ENCODE results near the gene PRR7.
"Not testable (repeated sequence)": the region's sequence is repeated elsewhere in the genome, so short reads cannot be mapped to it uniquely, and the experiment has no call there.

Gene PRR7, protein sequence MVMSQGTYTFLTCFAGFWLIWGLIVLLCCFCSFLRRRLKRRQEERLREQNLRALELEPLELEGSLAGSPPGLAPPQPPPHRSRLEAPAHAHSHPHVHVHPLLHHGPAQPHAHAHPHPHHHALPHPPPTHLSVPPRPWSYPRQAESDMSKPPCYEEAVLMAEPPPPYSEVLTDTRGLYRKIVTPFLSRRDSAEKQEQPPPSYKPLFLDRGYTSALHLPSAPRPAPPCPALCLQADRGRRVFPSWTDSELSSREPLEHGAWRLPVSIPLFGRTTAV

DNA sequence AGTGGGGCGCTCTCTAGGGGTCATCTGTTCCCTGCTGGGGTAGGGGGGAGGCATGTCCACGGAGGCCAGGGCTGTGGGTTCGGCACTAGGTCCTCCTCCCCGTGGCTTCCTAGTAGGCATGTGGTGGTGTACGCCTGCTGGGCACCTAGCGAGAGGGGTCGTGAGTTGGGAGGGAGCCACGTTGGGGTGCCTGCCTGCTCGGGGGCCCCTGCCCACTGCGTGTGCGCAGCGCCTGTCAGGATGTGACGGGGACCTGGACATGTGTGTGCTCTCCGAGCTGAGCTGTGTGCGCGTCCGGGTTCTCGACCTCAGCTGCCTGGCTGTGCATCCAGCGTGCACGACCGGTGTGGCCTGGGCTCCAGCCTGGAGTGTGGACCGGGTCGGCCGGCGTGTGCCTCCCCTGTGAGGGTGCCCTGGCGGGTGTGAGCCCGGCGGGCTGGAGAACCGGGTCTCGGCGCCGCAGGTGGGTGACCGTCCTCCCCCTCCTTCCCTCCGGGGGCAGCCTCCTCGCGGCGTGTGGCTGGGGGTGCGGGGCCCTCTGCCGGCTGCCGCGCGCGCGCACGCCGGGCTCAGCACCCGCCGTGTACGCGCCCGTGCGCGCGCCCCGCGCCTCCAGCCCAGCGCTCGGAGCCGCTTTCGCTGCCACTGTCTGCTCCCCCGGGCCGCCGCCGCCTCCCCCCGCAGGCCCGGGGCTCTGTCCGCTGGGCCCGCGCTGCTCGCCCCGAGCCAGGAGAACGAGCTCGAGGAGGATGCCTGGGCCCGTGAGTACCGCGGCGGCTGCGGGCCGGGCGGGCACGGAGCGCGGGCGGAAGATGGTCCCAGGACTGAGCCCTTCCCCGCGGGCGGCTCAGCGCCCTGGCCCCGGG, at the start of gene PRR7:
Gene PRR7, plus strand, starts transcription at position 615 of the 866 bp plus-strand sequence. CDS start 8,254 bp downstream, outside the sequence.
- DNase-seq, result no peak

DNA sequence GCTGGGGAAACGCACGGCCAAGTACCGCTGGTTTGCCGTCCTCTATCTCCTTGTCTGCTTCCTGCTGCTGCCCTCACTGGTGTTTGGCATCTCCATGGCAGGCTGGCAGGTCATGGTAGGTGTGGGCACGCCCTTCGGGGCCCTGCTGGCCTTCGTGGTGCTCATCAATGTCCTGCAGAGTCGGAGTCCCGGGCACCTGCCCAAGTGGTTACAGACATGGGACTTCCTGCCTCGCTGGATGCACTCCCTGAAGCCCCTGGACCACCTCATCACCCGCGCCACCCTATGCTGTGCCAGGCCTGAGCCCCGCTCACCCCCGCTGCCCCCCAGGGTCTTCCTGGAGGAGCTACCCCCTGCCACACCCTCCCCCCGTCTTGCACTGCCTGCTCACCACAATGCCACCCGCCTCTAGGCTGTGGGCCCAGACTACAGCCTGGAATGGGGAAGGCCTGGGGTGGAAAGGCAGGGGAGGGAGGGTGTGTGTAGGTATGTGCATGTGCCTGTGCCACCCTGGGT, 48.7 kb upstream of the PRR7 start:
- no peak for DNase-seq

DNA sequence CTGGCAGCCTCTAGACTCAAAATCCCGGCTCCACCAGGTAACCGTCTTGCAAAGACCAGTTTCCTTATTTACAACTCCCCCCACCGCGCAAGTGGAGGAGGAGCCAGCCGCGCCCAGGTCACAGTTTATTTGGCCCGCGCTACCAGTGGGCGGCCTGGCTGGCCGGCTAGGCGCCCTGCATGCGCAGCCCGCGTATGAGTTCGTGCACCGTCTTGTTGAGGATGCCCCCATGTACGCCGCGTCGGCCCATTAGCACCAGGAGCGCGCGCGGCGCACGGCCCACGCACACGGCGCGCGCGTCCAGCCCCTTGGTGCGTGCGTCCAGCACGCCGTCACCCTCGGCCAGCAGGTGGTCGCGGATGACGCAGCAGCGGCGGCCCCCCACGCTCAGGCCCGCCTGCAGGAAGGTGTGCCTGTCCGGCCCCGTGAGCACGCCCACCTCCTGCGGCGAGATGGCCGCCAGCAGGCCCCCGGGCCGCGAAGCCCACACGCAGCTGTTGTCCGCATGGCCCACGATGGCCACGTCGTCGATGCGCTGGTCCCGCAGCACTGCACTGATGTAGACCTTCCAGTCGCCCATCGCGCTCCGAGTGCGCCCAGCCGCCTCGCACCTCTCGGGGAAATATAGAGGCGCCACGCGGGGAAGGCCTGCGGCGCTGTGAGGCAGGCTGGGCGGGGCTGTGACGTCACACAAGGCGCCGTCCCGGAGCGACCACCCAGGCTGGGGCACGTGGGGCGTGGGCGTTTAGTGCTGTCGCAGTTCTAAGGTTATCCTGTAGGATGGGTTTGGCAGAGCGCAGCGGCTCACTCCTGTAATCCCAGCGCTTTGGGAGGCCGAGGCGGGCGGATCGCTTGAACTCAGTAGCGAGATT, 46.4 kb upstream of the PRR7 start, which contains the start of gene PFN3:
Gene PFN3, minus strand, starts transcription at position 665 of the 872 bp plus-strand sequence. Its CDS starts 85 bp downstream, at position 580.
- DNase-seq, result no peak

DNA sequence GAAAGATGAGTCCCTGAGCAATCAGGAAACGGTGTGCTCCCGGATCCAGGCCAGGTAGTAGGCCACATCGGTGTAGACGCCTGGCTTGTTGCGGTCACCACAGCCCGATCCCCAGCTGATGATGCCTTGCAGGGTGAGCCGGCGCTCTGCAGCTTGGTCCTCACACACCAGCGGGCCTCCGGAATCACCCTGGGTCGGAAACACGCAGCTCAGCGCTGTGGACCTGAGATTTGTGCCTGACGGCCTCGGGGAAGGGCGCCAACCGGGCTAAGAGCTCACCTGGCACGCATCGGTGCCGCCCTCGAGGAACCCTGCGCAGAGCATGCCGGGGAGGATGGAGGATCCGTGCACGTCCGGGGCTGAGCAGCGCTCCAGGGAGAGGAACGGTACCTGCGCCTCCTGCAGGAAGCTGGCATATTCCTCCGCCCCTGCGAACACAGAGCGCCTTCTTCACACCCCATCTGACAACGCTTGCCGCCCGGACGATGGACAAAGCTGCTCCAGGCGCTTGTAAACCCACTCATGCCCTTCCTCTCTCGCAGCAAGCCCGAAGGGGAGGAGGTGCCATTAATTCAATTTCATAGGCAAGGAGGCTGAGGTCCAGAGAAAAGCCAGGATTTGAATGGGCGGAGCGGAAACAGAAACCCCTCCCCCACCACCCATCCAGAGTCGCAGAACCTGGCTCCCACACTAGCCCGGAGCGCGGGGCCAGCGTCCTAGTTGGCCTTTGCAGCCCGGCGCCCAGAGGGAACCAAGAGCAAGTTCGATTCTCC, 44.2 kb upstream of the PRR7 start:
- DNase-seq, result peak; percentile 53

DNA sequence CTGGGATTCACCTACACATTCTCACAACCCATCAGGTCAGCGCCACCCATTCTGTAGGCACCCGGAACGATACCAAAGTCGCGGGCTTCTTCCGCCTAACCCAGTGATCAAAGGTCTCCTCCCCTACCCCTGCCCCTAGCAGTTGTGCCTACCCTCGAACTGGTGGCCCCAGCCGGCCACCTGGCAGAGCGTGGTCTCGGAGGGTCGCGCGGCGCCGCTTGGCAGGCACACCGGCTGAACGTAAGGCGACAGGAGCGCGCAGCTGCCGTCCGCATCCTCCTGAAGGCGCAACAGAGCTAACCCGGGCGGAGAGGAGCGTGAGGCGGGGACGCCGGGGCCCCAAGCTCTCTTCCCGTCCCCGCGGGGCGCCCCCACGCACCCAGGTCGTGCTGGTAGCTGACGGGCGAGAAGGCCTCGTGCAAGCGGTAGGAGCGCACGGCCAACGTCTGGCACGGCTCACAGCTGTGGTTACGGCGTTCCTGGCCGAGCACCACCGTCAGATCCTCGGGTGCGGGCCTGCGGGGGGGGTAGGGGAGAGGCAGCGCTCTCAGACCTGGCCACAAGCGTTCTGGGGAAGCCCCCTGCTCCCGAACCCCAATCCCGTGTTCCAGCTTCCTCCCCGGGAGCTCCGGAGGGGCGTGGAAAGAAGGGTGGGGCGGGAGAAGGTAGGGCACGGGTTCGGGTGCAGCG, 43.4 kb upstream of the PRR7 start:
- DNase-seq, result peak; percentile 22

DNA sequence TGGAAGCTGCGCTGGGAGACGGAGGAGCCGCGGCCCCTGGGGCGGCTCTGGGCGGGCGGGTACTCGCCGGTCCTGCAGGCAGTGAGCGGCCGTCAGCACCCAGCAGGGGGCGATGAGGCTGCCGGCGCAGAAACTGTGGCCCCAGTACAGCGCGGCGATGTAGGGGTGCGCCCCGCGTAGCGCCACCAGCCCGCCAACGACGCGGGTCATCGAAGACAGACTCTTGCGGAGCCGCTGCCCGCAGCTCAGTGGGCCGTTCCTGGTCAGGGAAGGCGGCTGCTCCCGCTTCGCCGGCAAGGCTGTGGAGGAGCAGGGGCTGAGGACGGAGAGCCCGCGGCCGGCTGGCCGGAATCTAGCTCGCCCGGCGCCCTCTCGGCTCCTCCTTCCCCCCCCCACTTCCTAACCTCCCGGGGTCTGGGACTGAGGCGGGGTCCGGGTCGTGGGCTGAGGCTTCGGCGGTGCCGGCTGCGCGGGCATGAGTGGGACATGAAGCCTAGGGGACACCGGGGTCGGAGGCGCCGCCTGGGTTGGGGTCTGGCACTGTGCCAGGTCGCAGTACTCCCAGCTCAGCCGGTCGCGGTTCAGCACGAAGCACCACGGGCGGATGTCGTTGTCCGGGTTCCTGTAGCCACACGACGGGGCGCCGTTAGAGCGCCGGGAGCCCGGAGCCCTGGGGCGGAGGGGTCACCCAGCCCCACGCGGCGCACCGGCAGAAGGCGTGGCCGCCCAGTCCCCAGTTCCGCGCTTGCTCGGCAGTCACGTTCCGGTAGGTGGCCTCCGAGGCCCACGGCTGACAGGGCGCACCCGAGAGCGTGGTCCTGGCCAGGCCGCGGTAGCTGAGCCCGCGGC, 42.6 kb upstream of the PRR7 start:
- DNase-seq, result no peak

DNA sequence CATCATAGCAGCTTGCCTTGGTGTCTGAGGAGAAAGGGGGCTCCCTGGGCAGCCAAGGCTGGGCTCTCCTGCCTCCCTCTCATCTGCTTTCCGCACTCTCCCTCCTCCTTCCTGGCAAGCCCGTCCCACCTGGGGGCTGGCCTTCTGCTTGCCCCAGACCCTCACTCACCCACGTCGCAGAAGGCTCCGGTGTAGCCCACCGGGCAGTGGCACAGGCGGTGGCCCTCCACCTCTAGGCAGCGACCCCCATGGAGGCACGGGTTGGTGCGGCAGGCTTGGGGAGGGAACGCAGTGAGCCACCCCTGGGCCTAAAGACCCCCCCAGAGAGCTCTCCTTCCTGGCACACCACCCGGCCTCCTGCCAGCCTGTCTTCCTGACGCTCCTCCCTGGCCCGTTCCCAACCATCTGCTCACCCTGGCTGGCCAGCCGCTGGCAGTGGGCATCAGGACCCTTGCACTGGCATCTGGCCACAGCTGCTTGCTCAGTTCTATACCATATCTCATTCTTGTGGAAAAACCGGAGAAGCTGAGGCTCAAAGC, 41.9 kb upstream of the PRR7 start:
- DNase-seq, result no peak

DNA sequence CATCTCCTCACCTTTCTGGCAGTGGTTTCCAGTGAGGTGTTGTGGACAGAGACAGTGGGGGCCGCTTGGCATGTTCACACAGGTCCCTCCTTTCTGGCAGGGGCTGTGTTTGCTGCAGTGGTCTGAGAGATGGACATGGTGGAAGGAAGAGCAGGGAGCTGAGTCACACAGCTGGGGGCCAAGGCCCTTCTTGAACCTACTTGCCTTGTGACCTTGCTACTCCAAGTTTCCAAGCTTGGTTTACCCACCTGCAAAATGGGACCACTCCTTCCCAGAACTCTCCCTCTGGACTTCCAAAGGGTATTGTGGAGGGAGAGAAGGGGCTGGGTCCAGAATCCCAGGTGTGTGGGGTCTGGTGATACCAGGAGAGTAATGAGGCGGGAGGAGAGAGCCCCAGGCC, 41.3 kb upstream of the PRR7 start:
- no peak for DNase-seq

DNA sequence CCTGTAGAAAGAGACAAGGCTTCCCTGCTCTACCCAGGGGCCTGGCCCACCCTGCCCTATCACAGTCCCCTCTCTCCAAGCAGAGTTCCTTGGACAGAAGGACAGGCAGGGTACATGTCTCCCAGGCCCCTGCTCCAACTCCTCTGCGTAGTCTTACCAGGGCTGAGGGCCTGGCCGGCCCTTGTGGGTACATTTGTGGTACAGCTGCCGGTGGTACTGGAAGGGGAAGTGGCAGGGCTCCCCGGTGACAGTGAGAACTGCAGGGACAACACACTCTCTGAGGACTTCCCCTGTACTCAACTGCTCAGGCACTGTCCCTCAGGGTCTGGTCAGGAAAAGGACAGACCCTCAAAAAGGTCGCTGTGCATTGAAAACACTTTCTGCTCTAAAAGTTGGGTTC, 40.8 kb upstream of the PRR7 start:
- no peak for DNase-seq

DNA sequence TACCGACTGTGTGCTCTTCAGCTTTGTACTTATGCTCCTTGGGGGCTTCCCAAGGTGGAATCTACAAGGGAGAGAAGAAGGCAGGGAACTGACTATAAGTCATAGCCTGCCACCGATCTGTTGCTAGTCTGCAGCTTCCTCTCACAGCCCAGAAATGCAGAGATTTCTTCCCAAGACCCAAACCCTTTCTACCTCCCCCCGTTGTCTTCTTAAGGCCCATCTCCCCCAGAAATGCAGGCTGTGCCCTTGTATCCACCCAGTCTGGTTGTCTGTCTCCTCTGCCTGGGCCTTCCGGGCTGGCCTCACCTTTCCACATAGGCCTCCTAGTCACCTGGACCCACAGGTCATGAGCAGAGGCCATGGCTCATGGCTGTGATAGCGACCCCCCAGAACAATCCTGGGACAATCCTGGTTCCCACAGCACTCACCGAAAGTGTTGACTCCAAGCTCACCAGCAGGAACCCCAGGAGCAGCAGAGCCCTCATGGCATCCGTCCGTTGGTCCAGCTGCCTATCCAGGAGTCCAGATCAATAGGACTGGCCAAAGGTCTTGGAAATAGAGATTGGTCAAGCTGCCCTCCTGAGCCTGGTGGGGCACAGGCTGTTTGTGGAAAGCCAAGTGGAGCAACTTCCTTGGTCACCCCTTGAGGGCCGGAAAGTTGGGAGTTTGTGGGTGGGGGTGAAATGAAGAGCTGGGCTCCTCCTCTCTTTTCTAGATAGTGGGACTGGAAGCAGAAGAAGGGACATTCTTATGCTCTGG, 37.4 kb upstream of the PRR7 start, which contains the start of gene F12:
Gene F12, minus strand, starts transcription at position 522 of the 759 bp plus-strand sequence. Its CDS starts 37 bp downstream, at position 485.
- DNase-seq, result no peak

DNA sequence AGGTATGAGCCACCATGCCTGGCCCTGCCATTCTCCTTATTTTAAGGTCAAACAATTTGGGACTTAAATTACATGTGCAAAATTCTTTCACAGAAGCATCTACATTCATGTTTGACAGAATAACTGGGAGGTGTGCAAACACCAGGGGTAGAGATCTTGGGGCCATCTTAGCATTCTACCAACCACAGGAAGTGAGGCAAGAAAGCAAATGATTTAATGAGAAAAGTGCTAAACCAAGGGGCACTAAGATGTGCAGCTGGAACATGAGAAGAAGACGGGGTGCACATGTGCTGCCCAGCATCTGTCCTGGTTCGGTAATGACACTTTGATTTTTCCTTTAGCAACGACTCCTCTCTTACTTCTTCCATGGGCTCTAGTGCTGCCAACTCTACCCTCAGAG, 36.0 kb upstream of the PRR7 start:
- DNase-seq, result no peak

DNA sequence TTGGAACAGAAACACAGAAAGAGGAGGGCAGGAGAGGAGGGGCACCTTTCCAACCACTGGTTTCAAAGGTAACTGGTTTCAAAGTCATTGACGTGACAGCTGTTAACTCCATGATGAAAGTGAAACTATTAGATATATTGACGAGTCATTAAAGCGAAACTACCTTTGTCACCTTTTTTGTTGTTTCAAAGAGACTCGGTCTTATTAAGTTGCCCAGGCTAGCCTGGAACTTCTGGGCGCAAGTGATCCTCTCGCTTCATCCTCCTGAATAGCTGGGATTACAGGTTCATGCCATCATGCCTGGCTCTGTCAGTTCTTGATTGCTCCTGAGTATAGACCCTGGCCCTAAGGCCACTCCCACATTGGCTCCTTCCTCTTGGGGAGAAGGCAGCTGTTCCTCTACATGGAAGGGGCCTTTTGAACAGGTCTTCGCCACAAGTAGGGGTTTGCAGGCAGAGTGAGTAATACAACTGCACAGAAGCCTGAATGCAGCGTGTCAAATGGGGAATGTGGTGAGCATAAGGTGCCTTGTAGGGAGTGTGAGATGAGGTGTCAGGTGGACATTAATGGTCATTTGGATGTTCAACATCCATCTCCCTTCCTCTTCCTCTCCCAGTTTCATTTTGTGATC, 33.9 kb upstream of the PRR7 start:
- DNase-seq, result no peak

DNA sequence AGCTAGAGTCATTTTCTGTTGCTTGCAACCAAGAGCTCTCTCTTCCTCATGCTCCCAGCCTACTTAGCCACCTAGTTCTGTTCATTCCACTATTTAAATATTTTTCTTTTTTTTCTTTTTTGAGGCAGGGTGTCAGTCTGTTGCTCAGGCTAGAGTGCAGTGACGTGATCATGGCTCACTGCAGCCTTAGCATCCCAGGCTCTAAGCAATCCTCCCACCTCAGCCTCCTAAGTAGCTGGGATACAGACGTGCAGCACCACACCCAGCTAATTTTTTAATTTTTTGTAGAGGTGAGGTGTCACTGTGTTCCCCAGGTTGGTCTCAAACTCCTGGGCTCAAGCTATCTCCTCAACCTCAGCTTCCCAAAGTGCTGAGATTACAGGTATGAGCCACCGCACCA, 32.1 kb upstream of the PRR7 start:
- no peak for DNase-seq

DNA sequence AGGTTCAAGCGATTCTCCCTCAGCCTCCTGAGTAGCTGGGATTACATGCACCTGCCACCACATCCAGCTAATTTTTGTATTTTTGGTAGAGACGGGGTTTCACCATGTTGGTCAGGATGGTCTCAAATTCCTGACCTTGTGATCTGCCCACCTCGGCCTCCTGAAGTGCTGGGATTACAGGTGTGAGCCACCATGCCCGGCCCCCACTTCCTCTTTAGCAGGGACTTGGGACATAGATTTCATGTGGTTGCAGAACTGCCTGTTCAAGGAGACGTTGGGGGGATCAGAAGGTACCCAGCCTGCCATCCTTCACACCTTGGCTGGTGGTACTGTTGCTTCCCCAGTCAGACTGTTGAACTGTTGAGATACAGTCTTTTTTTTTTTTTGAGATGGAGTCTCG, 29.5 kb upstream of the PRR7 start:
- DNase-seq, result not testable (repeated sequence)

DNA sequence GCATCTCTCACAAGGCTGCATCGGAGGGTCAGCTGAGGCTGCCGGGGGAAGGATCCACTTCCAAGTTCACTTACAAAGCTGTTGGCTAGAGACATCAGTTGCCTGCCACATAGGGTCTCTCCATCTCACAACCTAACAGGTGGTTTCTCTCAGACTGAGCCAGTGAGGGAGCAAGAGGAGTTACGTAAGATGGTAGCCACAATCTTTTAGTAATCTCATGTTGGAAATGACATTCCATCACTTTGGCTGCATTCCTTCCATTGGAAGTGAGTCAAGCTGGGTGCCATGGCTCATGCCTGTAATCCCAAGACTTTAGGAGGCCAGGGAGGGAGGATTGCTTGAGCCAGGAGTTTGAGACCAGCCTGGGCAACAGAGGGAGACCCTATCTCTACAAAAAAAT, 27.6 kb upstream of the PRR7 start:
- no peak for DNase-seq

DNA sequence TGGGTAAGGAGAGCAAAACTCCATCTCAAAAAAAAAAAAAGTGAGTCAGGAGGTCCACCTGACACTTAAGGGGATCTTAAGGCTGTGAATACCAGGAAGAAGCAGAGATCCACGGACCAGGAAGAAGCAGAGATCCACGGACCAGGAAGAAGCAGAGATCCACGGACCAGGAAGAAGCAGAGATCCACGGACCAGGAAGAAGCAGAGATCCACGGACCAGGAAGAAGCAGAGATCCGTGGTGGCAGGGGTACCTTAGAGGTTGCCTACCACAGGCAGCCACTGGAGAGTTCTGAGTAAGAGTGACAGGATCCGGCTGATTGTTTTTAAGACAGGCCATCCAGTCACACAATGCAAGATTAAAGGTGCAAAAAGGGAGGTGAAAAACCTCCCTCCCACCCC, 26.1 kb upstream of the PRR7 start:
- DNase-seq, result not testable (repeated sequence)

DNA sequence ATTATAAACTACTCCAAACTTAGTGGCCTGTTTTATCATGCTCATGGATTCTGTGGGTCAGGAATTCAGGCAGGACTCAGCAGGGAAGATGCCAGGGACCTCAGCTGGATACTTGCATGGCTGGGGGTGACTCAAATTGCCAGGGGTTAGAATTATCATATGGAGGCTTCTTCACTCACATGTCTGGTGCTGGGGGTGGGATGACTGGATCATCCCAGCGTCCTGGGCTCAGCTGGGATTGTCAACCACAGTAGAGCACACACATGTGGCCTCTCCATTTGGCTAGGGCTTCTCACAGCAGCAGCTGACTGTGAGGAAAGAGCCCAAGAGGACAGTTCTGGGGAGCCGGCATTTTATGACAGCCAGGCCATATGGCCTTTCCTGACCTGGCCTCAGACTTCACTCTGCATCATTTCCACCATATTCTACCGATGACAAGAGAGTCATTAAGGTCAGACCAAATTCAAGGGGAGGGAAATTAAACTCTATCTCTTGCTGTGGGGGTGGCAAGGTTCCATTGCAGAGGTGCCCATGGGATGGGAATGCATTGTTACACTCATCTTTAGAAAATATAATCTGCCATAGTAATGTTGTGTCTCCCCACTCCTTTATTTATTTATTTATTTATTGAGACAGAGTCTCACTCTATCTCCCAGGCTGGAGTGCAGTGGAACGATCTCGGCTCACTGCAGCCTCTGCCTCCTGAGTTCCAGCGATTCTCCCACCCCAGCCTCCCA, 25.4 kb upstream of the PRR7 start:
- DNase-seq, result no peak

DNA sequence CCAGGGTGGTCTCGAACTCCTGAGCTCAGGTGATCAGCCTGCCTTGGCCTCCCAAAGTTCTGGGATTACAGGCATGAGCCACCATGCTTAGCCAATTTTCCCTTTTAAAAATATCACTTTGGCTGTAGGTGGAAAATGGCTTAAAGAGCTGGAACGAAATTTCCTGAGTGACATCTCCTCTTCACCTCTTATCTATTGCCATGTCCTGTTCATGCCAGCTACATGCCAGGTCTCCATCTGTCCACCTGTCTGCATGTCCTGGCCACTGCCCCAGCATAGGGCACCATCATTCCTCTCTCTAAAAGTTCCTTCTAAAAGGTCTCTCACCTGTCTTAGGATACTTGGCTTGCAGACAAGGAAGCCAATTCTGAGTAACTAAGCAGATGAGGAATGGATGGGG, 22.9 kb upstream of the PRR7 start:
- DNase-seq, result no peak
